NCI-H128 (cell line): ENCODE measurements around the gene SCAF8.

ENCODE experiments used
- DNase-seq: peaks from one replicate; lab custom pipeline; 2025; ENCODE audit not compliant: unreplicated experiment; lab: John Stamatoyannopoulos, UW

The SCAF8 gene

DNA sequence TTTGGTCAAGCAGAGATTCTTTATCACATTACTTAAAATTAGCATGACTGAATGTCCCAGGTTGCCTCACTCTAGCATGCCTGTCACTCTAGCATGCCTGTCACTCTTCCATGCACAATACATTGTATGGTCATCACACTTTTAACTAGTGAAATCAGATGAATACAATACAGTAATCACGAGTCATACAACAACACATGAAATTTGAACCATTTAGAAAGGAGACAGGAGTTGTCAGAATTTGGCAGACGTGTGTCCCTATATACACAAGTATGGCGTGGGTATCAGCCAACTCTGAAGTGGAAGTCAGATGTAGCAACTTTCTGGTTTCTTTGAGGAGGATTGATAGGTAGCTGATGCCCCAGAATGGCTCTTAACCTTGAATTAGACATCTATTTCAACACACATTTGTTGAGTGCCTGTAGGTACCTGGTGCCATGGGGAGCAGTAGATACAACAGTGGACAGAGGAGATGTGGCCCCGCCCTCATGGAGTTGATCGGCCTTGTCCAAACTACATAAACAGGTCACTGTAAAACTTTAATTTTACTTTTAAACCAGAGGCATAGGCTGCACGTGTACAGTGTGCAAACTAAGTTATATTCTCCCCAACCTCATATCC lies 145.8 kb downstream of the SCAF8 start:
- DNase-seq = no peak

DNA sequence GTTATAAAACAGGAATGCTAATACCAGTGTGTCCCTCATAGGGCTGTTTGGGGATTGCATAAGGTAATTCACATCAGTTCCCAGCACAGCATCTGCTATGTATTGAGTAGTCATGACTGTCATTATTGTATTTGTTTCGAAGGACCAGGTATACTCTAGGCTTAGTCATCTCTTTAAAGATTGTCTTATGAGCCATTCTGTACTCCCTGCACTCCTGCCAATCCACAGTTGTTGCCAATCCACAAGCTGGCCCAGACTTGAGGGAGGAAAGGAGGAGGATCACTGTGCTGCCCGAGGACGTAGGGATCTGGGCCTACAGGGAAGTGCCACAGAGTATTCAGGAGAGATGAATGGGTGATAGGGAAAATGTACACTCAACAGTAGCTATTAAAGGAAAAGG lies 148.9 kb downstream of the SCAF8 start:
- no peak for DNase-seq
